ENCODE results near the gene CNOT1.

The CNOT1 gene

DNA sequence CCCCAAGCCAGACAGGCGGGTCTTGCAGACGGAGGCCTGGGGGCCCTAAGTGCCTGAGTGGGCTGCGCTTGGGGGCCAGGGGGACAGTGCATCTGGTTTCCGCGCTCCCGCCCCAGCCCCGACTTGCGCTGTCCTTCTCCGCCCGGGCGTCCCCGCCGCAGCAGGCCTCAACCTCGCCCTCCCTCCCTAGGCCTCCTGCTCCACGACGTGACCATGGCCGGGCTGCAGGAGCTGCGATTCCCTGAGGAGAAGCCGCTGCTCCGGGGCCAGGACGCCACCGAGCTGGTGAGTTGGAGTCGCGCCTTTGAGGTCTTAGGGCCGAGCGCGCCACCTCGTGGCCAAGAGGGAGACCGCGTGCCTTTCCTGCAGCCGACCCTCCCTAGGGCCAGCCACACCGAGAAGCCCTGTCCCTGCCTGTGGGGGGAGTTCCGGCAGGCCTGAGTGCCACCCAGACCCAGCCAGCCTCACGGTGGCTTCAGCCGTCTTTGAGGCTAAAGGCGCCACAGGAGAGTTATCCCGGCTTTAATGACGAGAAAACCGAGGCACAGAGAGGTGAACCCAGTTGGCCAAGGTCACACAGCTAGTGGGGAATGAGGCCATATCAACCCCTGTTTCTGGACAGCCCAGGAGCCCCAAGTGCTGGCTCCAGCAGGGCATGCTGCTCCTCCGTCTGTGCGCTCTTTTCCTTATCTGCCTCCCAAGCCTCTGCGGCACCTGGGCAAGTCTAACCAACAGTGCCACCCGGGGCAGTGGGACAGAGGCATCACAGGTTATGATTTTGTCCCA lies 141.9 kb downstream of the CNOT1 start:
- DNase-seq (ENCODE audit: low read depth) = peak; percentile 88

DNA sequence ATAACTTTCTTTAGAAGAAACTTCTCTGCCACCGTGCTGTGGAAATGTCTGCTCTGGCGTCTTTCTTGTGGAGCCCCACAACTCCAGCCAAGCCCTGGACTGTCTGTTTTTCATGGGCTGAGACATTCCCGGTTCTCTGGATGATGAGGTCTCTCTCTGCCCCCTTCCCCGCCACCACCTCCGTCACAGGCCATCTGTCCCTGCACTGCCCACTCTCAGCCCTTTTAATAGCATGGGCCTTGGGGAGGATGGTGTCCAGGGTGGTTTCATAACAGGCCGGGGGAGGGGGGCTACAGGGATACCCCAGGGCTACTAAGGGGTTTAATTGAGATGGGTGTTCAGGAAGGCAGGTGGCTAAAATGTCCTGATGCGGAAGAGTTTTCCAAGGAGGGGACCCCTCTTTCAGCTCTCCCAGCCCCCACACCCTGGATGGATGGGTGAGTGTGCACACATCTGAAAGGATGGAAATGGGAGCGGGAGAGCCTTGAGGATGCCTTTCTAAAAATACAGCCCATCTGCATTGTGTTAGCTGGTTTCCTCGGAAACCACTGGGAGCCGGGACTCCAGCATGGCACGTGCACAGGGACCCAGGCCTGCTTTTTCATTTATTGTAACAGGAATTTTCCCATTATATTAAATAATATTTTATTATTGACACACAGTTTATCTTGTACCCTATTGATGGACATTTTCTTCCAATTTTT lies 144.3 kb downstream of the CNOT1 start:
- DNase-seq (ENCODE audit: low read depth) = no peak

DNA sequence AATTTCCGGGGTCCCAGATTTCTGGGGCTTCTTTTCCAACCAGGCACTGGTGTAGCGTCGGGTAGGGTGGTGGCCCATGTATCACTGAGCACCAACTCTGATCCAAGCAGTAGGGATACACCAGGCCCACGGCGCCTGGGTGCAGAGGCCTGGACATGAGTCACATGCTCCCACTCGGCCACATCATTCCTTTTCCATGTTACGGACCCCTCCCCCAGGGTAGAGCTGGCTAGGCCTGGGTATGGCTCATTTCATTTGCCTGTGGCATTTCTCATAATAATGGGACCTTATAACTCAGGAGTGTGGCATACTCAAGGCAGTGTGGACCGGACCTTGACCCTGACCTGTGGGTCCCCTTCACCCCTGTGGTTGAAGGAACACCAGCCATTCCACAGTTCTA lies 147.7 kb downstream of the CNOT1 start:
- DNase-seq (ENCODE audit: low read depth) = peak; percentile 58

DNA sequence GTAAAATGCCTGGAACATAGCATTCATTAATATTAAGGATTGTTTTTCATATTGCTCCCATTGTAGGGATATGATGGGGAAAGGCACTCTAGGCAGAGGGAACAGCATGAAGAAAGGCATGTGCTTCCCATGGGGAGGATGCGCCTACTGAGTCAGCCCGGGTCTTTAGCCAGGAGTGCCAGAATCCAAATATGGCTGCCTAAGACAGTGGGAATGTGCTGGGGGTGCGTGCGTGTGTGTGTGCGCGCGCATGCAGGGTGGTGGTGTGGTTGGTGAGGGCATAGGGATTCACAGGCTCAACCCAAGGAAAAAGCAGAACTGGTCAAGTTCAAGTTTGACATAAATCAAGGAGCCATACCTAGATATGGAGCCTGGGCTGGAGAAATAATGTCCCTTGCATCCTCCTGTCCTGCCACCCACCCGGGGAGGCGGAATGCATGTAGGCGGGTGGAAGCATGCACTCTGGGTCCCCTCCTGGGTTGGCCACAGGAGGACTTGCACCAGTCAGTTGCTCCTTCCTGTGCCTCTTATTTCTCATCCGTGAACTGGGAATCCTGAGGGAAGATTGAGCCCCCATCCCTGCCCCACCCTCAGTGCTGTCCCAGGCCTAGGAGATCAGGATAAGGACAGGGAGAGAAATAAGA lies 148.3 kb downstream of the CNOT1 start:
- no peak for DNase-seq (ENCODE audit: low read depth)

DNA sequence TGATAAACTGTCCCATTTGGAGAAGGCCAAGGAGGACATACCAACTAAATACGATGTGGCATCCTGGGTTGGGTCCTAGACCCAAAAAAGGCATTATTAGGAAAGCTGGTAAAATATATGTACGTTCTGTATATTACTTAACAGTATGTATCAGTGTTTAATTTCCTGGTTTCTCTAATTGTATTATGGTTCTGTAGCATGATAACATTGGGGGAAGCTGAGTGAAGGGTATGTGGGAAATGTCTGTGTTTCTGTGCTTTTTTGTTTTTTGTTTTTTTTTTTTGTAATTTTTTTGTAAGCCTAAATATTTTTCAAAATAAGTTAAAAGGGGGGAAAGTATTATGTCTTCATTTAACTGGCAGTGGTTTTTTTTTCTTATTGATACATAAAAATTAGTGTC lies 151.2 kb downstream of the CNOT1 start:
- DNase-seq (ENCODE audit: low read depth) = no peak

DNA sequence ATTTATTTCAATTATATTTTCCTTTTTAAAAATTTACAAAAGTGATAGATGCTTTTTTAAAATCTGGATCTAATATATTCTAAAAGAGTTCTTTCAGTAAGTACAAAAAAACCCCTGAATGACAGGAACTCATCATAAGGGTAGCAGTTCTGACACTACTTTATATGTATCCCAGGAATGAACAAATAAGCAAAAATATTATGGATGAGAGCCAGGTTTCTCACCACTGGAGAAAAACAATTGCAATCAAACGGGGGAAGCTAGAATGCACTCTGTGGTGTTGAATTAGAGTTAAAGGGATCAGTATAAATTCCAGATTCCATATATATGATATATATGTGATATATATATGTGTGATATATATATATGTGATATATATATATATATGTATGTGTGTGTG lies 152.8 kb downstream of the CNOT1 start:
- DNase-seq (ENCODE audit: low read depth) = no peak

DNA sequence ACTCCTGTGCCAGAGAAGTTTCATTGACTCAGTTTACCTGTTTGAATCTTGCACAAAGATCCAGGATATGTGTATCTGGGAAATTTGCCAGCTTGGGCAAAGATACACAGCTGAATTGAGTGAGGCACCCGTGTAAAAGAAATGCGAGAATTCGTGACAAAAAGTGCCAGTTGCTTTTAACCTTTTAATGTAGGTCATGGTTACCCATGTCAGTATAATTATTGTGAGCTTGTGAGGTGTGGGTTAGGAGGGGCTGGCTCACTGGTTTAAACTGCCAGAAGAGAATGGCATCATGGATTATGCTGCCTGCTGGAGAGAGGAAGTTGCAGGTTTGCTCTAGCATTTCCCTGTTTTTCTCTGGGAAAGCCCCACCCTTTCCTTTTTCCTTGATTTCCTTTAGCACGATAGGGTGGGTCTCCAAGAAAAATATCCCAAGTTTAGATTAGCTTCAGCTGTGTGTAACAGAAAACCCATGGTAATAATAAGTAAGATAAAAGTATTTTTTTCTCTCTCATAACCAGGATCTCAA lies 154.5 kb downstream of the CNOT1 start:
- no peak for DNase-seq (ENCODE audit: low read depth)

DNA sequence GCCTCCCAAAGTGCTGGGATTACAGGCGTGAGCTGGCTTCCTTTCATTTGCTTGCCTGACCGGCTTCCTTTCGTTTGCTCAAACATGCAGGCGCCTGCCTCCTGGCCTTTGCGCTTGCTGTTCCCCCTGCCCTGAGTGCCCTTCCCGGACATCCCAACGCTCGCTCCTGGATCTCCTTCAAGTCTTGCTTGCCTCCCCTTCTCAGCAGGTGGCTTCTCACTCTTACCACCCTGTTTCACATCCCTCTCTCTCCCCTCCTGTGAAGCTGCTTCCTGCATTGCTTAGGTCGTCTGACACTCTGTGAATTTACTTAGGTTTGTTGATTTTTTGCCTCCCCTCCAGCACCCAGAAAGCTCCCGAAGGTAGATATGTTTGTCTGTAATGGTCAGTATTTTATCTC lies 155.3 kb downstream of the CNOT1 start:
- DNase-seq (ENCODE audit: low read depth) = no peak

DNA sequence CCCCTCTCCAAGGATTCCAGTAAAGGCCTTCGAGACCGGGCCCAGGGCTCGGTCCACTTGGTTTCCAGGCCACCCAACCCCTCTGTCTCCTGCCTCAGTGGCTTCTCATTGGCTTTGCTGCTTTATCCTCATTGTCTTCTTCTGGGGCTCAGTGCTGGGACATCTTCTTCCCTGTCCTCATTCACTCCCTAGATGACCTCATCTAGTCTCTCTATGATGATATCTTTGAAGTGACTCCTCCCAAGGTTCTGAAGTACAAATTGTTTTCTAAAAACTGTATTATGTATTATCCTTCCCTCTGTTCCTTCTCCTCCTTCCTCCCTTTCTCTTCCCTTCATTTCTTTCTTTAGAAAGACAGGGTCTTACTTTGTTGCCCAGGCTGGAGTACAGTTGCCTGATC lies 156.8 kb downstream of the CNOT1 start:
- no peak for DNase-seq (ENCODE audit: low read depth)

DNA sequence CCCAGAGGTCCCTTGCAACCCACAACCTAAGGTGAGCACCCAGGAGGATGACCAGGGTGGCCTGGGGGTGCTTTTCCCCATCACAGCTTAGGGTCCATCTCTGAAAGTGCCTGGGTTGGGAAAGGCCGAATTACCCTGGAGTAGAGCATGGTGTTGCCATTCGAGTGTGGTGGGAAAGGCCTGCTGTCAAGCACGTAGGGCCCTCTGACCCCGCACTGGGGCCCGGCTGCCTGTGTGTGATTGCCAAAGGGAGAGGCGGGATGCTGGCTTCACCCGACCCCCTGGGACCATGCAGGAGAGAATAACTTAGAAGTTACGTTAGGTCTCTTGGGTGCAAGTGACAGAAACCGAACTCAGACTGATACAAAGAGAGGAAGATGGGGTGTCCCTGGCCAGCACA lies 157.4 kb downstream of the CNOT1 start:
- no peak for DNase-seq (ENCODE audit: low read depth)

DNA sequence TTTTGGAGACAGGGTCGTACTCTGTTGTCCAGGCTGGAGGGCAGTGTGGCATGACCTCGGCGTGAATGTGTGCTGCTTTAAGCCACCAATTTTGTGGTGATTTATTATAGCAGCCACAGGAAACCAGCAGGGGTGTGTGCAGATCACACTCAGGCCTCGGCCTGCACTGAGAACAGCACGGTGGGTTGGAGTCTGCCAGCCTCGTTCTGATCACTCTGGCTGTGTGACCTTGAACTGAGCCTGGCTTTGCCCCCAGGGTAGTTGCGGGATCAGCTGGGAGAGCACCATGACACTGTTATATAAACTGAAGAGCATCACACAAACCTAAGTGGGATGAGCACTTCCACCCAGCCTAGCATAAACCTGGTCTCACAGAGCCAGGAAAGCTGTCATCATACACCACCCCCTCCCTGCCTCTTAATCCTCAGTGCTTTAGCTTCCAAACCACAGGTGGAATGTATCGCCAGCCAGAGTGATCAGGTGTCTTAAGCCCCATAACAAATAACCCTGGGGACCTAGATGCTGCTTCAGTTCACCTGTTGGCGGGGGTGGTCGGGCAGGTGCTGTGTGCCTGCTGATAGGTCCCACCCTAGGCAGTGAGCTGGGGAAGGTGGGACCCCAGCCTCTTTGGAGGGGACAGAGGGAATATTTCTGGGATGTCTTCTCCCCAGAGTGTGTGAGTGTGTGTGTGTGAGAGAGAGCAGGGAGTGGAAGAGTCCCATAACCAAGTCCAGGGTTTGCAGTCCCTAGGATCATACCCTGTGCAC lies 158.2 kb downstream of the CNOT1 start:
- DNase-seq (ENCODE audit: low read depth) = no peak

Measured in ELR (cell line).